ENCODE results near the gene CERT1.

The CERT1 gene

GRCh38 chr5:75481024-75481423 is 30.4 kb downstream of the CERT1 start:
- H3K36me3 ChIP-seq (ENCODE audit: insufficient read depth), result no peaks in the 10 kb centered on the region
- H3K27me3 ChIP-seq (ENCODE audit: insufficient read depth, low read depth), result no peaks in the 10 kb centered on the region
- H2AFZ ChIP-seq (ENCODE audit: low read depth), result no peak overlapping the region
- H3K4me2 ChIP-seq, result no peak overlapping the region
- no peaks in the 10 kb centered on the region for H3K4me1 ChIP-seq (ENCODE audit: low read depth, poor library complexity, severe bottlenecking)
- no peak overlapping the region for H3K4me3 ChIP-seq (IDR thresholded peaks at IDR 0.05; ENCODE audit: insufficient read depth, low read depth, low read length)
- TF ChIP-seq CTCF (conservative IDR thresholded peaks at IDR 0.05; ENCODE audit: low read depth, low read length), result no peak
- H3K27ac ChIP-seq, result no peak overlapping the region
- no peak overlapping the region for H3K9ac ChIP-seq
- peaks cover 24% of the 10 kb centered on the region; the same call in 1 of the 2 replicates for H3K79me2 ChIP-seq (ENCODE audit: insufficient read depth, low read depth)
- no peaks in the 10 kb centered on the region for H4K20me1 ChIP-seq (ENCODE audit: insufficient read depth)

GRCh38 chr5:75475364-75475763 is 36.1 kb downstream of the CERT1 start:
- Histone ChIP-seq H2AFZ (ENCODE audit: low read depth) (no peak overlapping the region), H4K20me1 (ENCODE audit: insufficient read depth) (no peaks in the 10 kb centered on the region), H3K27me3 (ENCODE audit: insufficient read depth, low read depth) (no peaks in the 10 kb centered on the region), H3K4me2 (no peak overlapping the region), H3K4me3 (IDR thresholded peaks at IDR 0.05; ENCODE audit: insufficient read depth, low read depth, low read length) (no peak overlapping the region), H3K9ac (no peak overlapping the region), H3K4me1 (ENCODE audit: low read depth, poor library complexity, severe bottlenecking) (no peaks in the 10 kb centered on the region), H3K27ac (no peak overlapping the region), H3K79me2 (ENCODE audit: insufficient read depth, low read depth) (no peaks in the 10 kb centered on the region; the same call in 1 of the 2 replicates), H3K36me3 (ENCODE audit: insufficient read depth) (no peaks in the 10 kb centered on the region)
- no peak for TF ChIP-seq CTCF (conservative IDR thresholded peaks at IDR 0.05; ENCODE audit: low read depth, low read length)

- H3K9ac ChIP-seq, result no peak overlapping the region
Observed at GRCh38 chr5:75473463-75473862, 38.0 kb downstream of the CERT1 start.

GRCh38 chr5:75472973-75473372 is 38.5 kb downstream of the CERT1 start:
- TF ChIP-seq CTCF (conservative IDR thresholded peaks at IDR 0.05; ENCODE audit: low read depth, low read length), result no peak
- H3K4me2 ChIP-seq, result no peak overlapping the region

More at GRCh38 chr5:75473463-75473862, 38.0 kb downstream of the CERT1 start:
- no peaks in the 10 kb centered on the region; the same call in 1 of the 2 replicates for H3K79me2 ChIP-seq (ENCODE audit: insufficient read depth, low read depth)
- no peak overlapping the region for H2AFZ ChIP-seq (ENCODE audit: low read depth)
- no peak for TF ChIP-seq CTCF (conservative IDR thresholded peaks at IDR 0.05; ENCODE audit: low read depth, low read length)
- no peaks in the 10 kb centered on the region for H4K20me1 ChIP-seq (ENCODE audit: insufficient read depth)
- no peaks in the 10 kb centered on the region for H3K27me3 ChIP-seq (ENCODE audit: insufficient read depth, low read depth)
- H3K36me3 ChIP-seq (ENCODE audit: insufficient read depth), result no peaks in the 10 kb centered on the region
- no peak overlapping the region for H3K4me3 ChIP-seq (IDR thresholded peaks at IDR 0.05; ENCODE audit: insufficient read depth, low read depth, low read length)
- H3K4me2 ChIP-seq, result no peak overlapping the region
- H3K27ac ChIP-seq, result no peak overlapping the region
- H3K4me1 ChIP-seq (ENCODE audit: low read depth, poor library complexity, severe bottlenecking), result no peaks in the 10 kb centered on the region

More at GRCh38 chr5:75472973-75473372, 38.5 kb downstream of the CERT1 start:
- H3K27me3 ChIP-seq (ENCODE audit: insufficient read depth, low read depth), result no peaks in the 10 kb centered on the region
- no peaks in the 10 kb centered on the region; the same call in 1 of the 2 replicates for H3K79me2 ChIP-seq (ENCODE audit: insufficient read depth, low read depth)
- H3K9ac ChIP-seq, result no peak overlapping the region
- H3K4me1 ChIP-seq (ENCODE audit: low read depth, poor library complexity, severe bottlenecking), result no peaks in the 10 kb centered on the region
- H4K20me1 ChIP-seq (ENCODE audit: insufficient read depth), result no peaks in the 10 kb centered on the region
- H3K27ac ChIP-seq, result no peak overlapping the region
- no peak overlapping the region for H2AFZ ChIP-seq (ENCODE audit: low read depth)
- H3K4me3 ChIP-seq (IDR thresholded peaks at IDR 0.05; ENCODE audit: insufficient read depth, low read depth, low read length), result no peak overlapping the region
- H3K36me3 ChIP-seq (ENCODE audit: insufficient read depth), result no peaks in the 10 kb centered on the region

Data from KMS-11 (cell line).